NOMO-1 treated with DMSO at 0.1 percent for 48 hours (cell line): Measurements from ENCODE around the gene MTCL1.

ENCODE experiments used
- DNase-seq: peaks from one replicate; lab custom pipeline; 2025; ENCODE audit not compliant: unreplicated experiment; lab: John Stamatoyannopoulos, UW

The MTCL1 gene

GRCh38 chr18:8686611-8687010 lies 18.7 kb upstream of the MTCL1 start:
- DNase-seq, result no peak

- DNase-seq, result no peak
Observed at GRCh38 chr18:8688216-8688800, 17.0 kb upstream of the MTCL1 start.

- DNase-seq, result no peak
Observed at GRCh38 chr18:8688816-8689215, 16.5 kb upstream of the MTCL1 start.

GRCh38 chr18:8689517-8689916 lies 15.8 kb upstream of the MTCL1 start:
- DNase-seq, result no peak

- no peak for DNase-seq
Observed at GRCh38 chr18:8694891-8695290, 10.5 kb upstream of the MTCL1 start.

GRCh38 chr18:8695932-8696517 lies 9.3 kb upstream of the MTCL1 start:
- DNase-seq, result no peak

GRCh38 chr18:8696749-8697211 lies 8.6 kb upstream of the MTCL1 start:
- DNase-seq, result peak; percentile 26

- no peak for DNase-seq
Observed at GRCh38 chr18:8699126-8699525, 6.2 kb upstream of the MTCL1 start.

GRCh38 chr18:8699948-8700347 lies 5.4 kb upstream of the MTCL1 start:
- DNase-seq, result no peak

- no peak for DNase-seq
Observed at GRCh38 chr18:8701546-8702118, 3.7 kb upstream of the MTCL1 start.

GRCh38 chr18:8702668-8703067 lies 2.7 kb upstream of the MTCL1 start:
- no peak for DNase-seq

GRCh38 chr18:8703092-8703709 lies 2.2 kb upstream of the MTCL1 start:
- DNase-seq, result no peak

GRCh38 chr18:8703781-8704301 lies 1.5 kb upstream of the MTCL1 start:
- DNase-seq, result no peak

- DNase-seq, result peak; percentile 74
Observed at GRCh38 chr18:8704361-8705237, 757 bp upstream of the MTCL1 start.

- no peak for DNase-seq
Observed at GRCh38 chr18:8705961-8706790, 820 bp downstream of the MTCL1 start.

GRCh38 chr18:8706791-8707555 lies 1.6 kb downstream of the MTCL1 start:
- peak; percentile 16 for DNase-seq

- no peak for DNase-seq
Observed at GRCh38 chr18:8707556-8708300, 2.4 kb downstream of the MTCL1 start.

GRCh38 chr18:8708670-8709069 lies 3.3 kb downstream of the MTCL1 start:
- DNase-seq, result no peak
